HepG2 (cell line): ENCODE results near the gene SYT7. TPM values are rescaled to one million over a fixed set of nuclear protein-coding genes. Genes with fewer than 3 reads are reported as not detected.

Source experiments
- ATF1 ChIP-seq: IDR thresholded peaks from 2 replicates; pipeline ENCODE4 v1.6.1; 2016; ENCODE audit warnings: mild to moderate bottlenecking, control low read depth
- CENPX ChIP-seq: sonication (generic); formaldehyde crosslinking; IDR thresholded peaks from 2 replicates; pipeline ENCODE4 v1.9.0; 2021; ENCODE audit warnings: mild to moderate bottlenecking, missing genetic modification reagents, moderate library complexity
- GATAD1 ChIP-seq: IDR thresholded peaks from 2 replicates; pipeline ENCODE4 v1.6.1; 2016; ENCODE audit warnings: missing genetic modification reagents, missing compliant biosample characterization
- IKZF4 ChIP-seq: sonication (generic); formaldehyde crosslinking; IDR thresholded peaks from 2 replicates; pipeline ENCODE4 v1.5.1; 2020; ENCODE audit warnings: borderline replicate concordance, mild to moderate bottlenecking, low read depth, missing genetic modification reagents; ENCODE audit errors: not compliant biosample characterization
- KDM5A ChIP-seq: fragments of 200-600 bp; sonication (generic); IDR thresholded peaks from 2 replicates; pipeline ENCODE4 v1.7.0; 2018; ENCODE audit warnings: antibody characterized with exemption, mild to moderate bottlenecking, low read length, borderline replicate concordance
- KMT2B ChIP-seq: IDR thresholded peaks from 2 replicates; pipeline ENCODE4 v1.6.1; 2016; ENCODE audit warnings: missing genetic modification reagents, missing compliant biosample characterization
- RAD51 ChIP-seq: fragments of 450-650 bp; IDR thresholded peaks from 2 replicates; pipeline ENCODE4 v1.6.1; 2016; ENCODE audit warnings: borderline replicate concordance
- ZBTB40 ChIP-seq, 2 experiments: fragments of 450-650 bp in 1 of 2; sonication (generic) in 1 of 2; formaldehyde crosslinking in 1 of 2; IDR thresholded peaks; 2 replicates each; pipeline versions ENCODE4 v1.6.1 to v1.8.0; 2016 to 2022; ENCODE audit warnings: antibody characterized with exemption in 1 of 2, mild to moderate bottlenecking in 1 of 2, missing genetic modification reagents in 1 of 2
- ZBTB46 ChIP-seq: sonication (generic); formaldehyde crosslinking; IDR thresholded peaks from 2 replicates; pipeline ENCODE4 v1.4.0; 2020; ENCODE audit warnings: mild to moderate bottlenecking, missing genetic modification reagents, borderline replicate concordance
- ZNF264 ChIP-seq: sonication (generic); formaldehyde crosslinking; IDR thresholded peaks from 2 replicates; pipeline ENCODE4 v1.4.0; 2020; ENCODE audit warnings: missing genetic modification reagents
- ZNF484 ChIP-seq: sonication (generic); formaldehyde crosslinking; IDR thresholded peaks from 2 replicates; pipeline ENCODE4 v1.5.1; 2020; ENCODE audit warnings: mild to moderate bottlenecking, low read depth, missing genetic modification reagents, borderline replicate concordance
- ZNF569 ChIP-seq: sonication (generic); formaldehyde crosslinking; IDR thresholded peaks from 2 replicates; pipeline ENCODE4 v1.5.0; 2020; ENCODE audit warnings: mild to moderate bottlenecking, missing genetic modification reagents, moderate library complexity, borderline replicate concordance
- ZNF670 ChIP-seq: sonication (generic); formaldehyde crosslinking; IDR thresholded peaks from 2 replicates; pipeline ENCODE4 v1.8.0; 2022; ENCODE audit warnings: mild to moderate bottlenecking, missing genetic modification reagents, borderline replicate concordance
- polyA plus RNA-seq, 8 experiments: library from polyadenylated mRNA; depleted of rRNA in 3 of 8; stranded (reverse) in 7 of 8; unstranded in 1 of 8; fragments of >200 nt; fragmentation: Illumina TruSeq in 4 of 8; extraction: Trizol in 4 of 8; gene quantifications; 2 replicates each; pipeline versions ENCODE4 v1.2.1 to v1.2.3, GENCODE V29; 2011 to 2016; ENCODE audit warnings: low read depth in 4 of 8, missing spikeins in 1 of 8, mixed read lengths in 1 of 8; ENCODE audit not compliant: insufficient read depth in 1 of 8
- total RNA-seq, 5 experiments: library from RNA; depleted of rRNA; stranded (reverse); fragments of >200 nt; fragmentation: Illumina TruSeq; extraction: Trizol; gene quantifications; 2 replicates each; pipeline ENCODE4 v1.2.3, GENCODE V29; 2016; ENCODE audit warnings: low read depth in 1 of 5
- TF ChIP-seq, protein P1 (sequence below): sonication (generic); formaldehyde crosslinking; IDR thresholded peaks from 2 replicates; pipeline ENCODE4 v1.9.0; 2021; ENCODE audit warnings: missing genetic modification reagents, mild to moderate bottlenecking, borderline replicate concordance
- TF ChIP-seq, protein P2 (sequence below): sonication (generic); formaldehyde crosslinking; IDR thresholded peaks from 2 replicates; pipeline ENCODE4 v1.5.0; 2020; ENCODE audit warnings: missing genetic modification reagents

Gene SYT7
- total and polyA plus RNA-seq, 2 of the 13 experiments (the other 11 are each of a cell fraction or from before 2014, with no cell fraction given) = 1.4 to 4.4 TPM

DNA sequence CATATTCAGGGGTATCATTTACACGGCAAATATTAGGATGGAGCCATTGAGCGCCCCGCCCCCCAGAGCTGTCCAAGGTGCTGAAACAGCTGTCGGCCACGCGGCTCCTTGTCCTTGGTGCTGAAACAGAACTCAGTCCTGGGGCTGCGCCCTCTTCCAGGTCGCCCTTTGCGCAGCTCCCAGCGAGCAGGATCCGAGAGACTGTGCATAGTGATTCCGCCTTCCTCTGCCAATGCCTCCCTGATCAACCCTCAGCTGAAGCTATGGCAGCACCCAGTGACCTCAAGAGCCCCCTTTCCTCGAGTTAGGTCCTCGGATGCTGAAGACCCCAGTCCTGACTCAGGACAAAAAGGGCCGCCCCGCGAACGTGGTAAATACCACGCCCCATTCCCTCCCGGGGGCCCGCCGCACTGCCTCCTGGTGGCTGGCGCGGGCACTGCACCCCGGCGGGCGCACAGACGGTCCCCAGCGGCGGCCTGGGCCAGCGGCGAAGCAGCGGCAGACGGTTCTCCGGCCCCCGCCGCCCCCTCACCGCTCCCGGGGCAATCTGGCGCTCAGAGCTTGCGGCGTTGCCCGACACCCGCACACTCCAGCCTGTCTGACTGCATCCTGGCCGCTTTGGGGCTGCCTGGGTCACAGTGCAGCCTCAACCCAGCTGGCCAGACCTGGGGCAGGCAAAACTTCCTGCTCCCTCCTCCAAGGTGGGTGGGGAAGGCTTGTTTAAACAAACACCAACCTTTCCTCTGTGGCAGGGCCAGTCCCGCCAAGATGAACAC lies 13.4 kb downstream of the SYT7 start (continued):
- TF ChIP-seq, protein P1, sequence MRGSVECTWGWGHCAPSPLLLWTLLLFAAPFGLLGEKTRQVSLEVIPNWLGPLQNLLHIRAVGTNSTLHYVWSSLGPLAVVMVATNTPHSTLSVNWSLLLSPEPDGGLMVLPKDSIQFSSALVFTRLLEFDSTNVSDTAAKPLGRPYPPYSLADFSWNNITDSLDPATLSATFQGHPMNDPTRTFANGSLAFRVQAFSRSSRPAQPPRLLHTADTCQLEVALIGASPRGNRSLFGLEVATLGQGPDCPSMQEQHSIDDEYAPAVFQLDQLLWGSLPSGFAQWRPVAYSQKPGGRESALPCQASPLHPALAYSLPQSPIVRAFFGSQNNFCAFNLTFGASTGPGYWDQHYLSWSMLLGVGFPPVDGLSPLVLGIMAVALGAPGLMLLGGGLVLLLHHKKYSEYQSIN (CRISPR knock-in tag) = peak; percentile 99
- TF ChIP-seq ZBTB40 (IDR thresholded peaks at IDR 0.05) (no peak), ZBTB40 (CRISPR knock-in tag; IDR thresholded peaks at IDR 0.05) (peak; percentile 98), ZNF264 (CRISPR knock-in tag) (peak; percentile 99), ZNF484 (CRISPR knock-in tag) (peak; percentile 99; the same call in 1 of the 2 replicates), ATF1 (CRISPR knock-in tag) (peak; percentile 68), KDM5A (no peak), ZNF670 (peak; percentile 100), RAD51 (no peak), ZNF569 (CRISPR knock-in tag) (peak; percentile 98), CENPX (peak; percentile 70; the same call in 1 of the 2 replicates), IKZF4 (CRISPR knock-in tag) (peak; percentile 100), KMT2B (CRISPR knock-in tag) (peak; percentile 99), ZBTB46 (peak; percentile 97), GATAD1 (CRISPR knock-in tag) (peak; percentile 91)
- TF ChIP-seq, protein P2, sequence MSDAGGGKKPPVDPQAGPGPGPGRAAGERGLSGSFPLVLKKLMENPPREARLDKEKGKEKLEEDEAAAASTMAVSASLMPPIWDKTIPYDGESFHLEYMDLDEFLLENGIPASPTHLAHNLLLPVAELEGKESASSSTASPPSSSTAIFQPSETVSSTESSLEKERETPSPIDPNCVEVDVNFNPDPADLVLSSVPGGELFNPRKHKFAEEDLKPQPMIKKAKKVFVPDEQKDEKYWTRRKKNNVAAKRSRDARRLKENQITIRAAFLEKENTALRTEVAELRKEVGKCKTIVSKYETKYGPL (CRISPR knock-in tag) = peak; percentile 100
